Activated T-cell treated with anti-CD3 and anti-CD28 coated beads, Interleukin-2, amount 50 U/mL, for 24 hours (primary cell): ENCODE measurements around the gene ATP10B.

ENCODE experiments used
- DNase-seq: peaks from one replicate; pipeline ENCODE4 v3.0.0-alpha.2; 2020
- H3K27ac Mint-ChIP-seq: 2 replicates; pipeline ENCODE4 v1.8.0; 2020; ENCODE audit warnings: mild to moderate bottlenecking, mixed read lengths
- H3K27me3 Mint-ChIP-seq: 2 replicates; pipeline ENCODE4 v1.8.0; 2020; ENCODE audit warnings: mixed read lengths
- H3K36me3 Mint-ChIP-seq: 2 replicates; pipeline ENCODE4 v1.8.0; 2020; ENCODE audit warnings: low read depth, mixed read lengths
- H3K4me1 Mint-ChIP-seq: 2 replicates; pipeline ENCODE4 v1.8.0; 2020; ENCODE audit warnings: low read depth, mixed read lengths
- H3K4me3 Mint-ChIP-seq: 2 replicates; pipeline ENCODE4 v1.8.0; 2020; ENCODE audit warnings: mild to moderate bottlenecking, moderate library complexity, mixed read lengths
- H3K9me3 Mint-ChIP-seq: 2 replicates; pipeline ENCODE4 v1.8.0; 2020; ENCODE audit warnings: mixed read lengths

Gene ATP10B

GRCh38 chr5:160534914-160535313 lies 317.1 kb downstream of the ATP10B start:
- peaks cover 13% of the 10 kb centered on the region for H3K4me1 Mint-ChIP-seq
- H3K27me3 Mint-ChIP-seq = no peaks in the 10 kb centered on the region
- no peak for DNase-seq
- H3K36me3 Mint-ChIP-seq = no peaks in the 10 kb centered on the region
- no peak overlapping the region for H3K4me3 Mint-ChIP-seq
- no peaks in the 10 kb centered on the region for H3K9me3 Mint-ChIP-seq
- no peak overlapping the region for H3K27ac Mint-ChIP-seq

- Mint-ChIP-seq H3K36me3 (no peaks in the 10 kb centered on the region), H3K27me3 (no peaks in the 10 kb centered on the region), H3K4me3 (no peak overlapping the region), H3K9me3 (no peaks in the 10 kb centered on the region), H3K27ac (no peak overlapping the region), H3K4me1 (peaks cover 13% of the 10 kb centered on the region)
- no peak for DNase-seq
These were observed 317.9 kb downstream of the ATP10B start for GRCh38 chr5:160534125-160534524.

- DNase-seq = no peak
- H3K36me3 Mint-ChIP-seq = no peaks in the 10 kb centered on the region
- no peak overlapping the region for H3K27ac Mint-ChIP-seq
- H3K4me1 Mint-ChIP-seq = peaks cover 6% of the 10 kb centered on the region
- H3K27me3 Mint-ChIP-seq = peaks cover 5% of the 10 kb centered on the region
- H3K9me3 Mint-ChIP-seq = no peaks in the 10 kb centered on the region
- no peak overlapping the region for H3K4me3 Mint-ChIP-seq
These were observed 326.3 kb downstream of the ATP10B start for GRCh38 chr5:160525471-160526261.

- Mint-ChIP-seq H3K9me3 (no peaks in the 10 kb centered on the region), H3K36me3 (no peaks in the 10 kb centered on the region), H3K27ac (no peak overlapping the region), H3K4me3 (no peak overlapping the region), H3K4me1 (peaks cover 6% of the 10 kb centered on the region), H3K27me3 (peaks cover 5% of the 10 kb centered on the region)
- no peak for DNase-seq
These were observed 327.2 kb downstream of the ATP10B start for GRCh38 chr5:160524827-160525226.

- Mint-ChIP-seq H3K27me3 (peaks cover 5% of the 10 kb centered on the region), H3K4me1 (peaks cover 6% of the 10 kb centered on the region), H3K36me3 (no peaks in the 10 kb centered on the region), H3K9me3 (no peaks in the 10 kb centered on the region), H3K27ac (no peak overlapping the region), H3K4me3 (no peak overlapping the region)
- DNase-seq = no peak
These were observed 328.4 kb downstream of the ATP10B start for GRCh38 chr5:160523502-160524163.

- H3K36me3 Mint-ChIP-seq = no peaks in the 10 kb centered on the region
- peaks cover 6% of the 10 kb centered on the region for H3K4me1 Mint-ChIP-seq
- no peak overlapping the region for H3K27ac Mint-ChIP-seq
- H3K9me3 Mint-ChIP-seq = no peaks in the 10 kb centered on the region
- DNase-seq = no peak
- peaks cover 2% of the 10 kb centered on the region for H3K27me3 Mint-ChIP-seq
- H3K4me3 Mint-ChIP-seq = no peak overlapping the region
These were observed 330.7 kb downstream of the ATP10B start for GRCh38 chr5:160521392-160521663.

- no peak for DNase-seq
- H3K27ac Mint-ChIP-seq = no peak overlapping the region
These were observed 331.2 kb downstream of the ATP10B start for GRCh38 chr5:160520609-160521391.

GRCh38 chr5:160516696-160517530 lies 335.1 kb downstream of the ATP10B start:
- no peak overlapping the region for H3K4me3 Mint-ChIP-seq
- peaks cover 16% of the 10 kb centered on the region for H3K27me3 Mint-ChIP-seq
- DNase-seq = no peak
- H3K27ac Mint-ChIP-seq = no peak overlapping the region
- H3K4me1 Mint-ChIP-seq = peaks cover 7% of the 10 kb centered on the region
- H3K9me3 Mint-ChIP-seq = no peaks in the 10 kb centered on the region
- no peaks in the 10 kb centered on the region for H3K36me3 Mint-ChIP-seq

More at GRCh38 chr5:160520609-160521391, 331.2 kb downstream of the ATP10B start:
- Mint-ChIP-seq H3K4me3 (no peak overlapping the region), H3K36me3 (no peaks in the 10 kb centered on the region), H3K27me3 (peaks cover 2% of the 10 kb centered on the region), H3K9me3 (no peaks in the 10 kb centered on the region), H3K4me1 (peaks cover 5% of the 10 kb centered on the region)

GRCh38 chr5:160514866-160515265 lies 337.1 kb downstream of the ATP10B start:
- Mint-ChIP-seq H3K9me3 (no peaks in the 10 kb centered on the region), H3K27me3 (peaks cover 14% of the 10 kb centered on the region), H3K36me3 (no peaks in the 10 kb centered on the region), H3K4me3 (no peak overlapping the region), H3K4me1 (peaks cover 7% of the 10 kb centered on the region), H3K27ac (no peak overlapping the region)
- DNase-seq = no peak

- Mint-ChIP-seq H3K4me3 (no peak overlapping the region), H3K36me3 (no peaks in the 10 kb centered on the region), H3K9me3 (no peaks in the 10 kb centered on the region), H3K27me3 (peaks cover 14% of the 10 kb centered on the region), H3K27ac (no peak overlapping the region), H3K4me1 (peaks cover 10% of the 10 kb centered on the region)
- no peak for DNase-seq
These were observed 337.8 kb downstream of the ATP10B start for GRCh38 chr5:160514191-160514590.

GRCh38 chr5:160513485-160513884 lies 338.5 kb downstream of the ATP10B start:
- Mint-ChIP-seq H3K9me3 (no peaks in the 10 kb centered on the region), H3K36me3 (no peaks in the 10 kb centered on the region), H3K27me3 (peaks cover 14% of the 10 kb centered on the region), H3K4me1 (peaks cover 18% of the 10 kb centered on the region), H3K27ac (no peak overlapping the region), H3K4me3 (no peak overlapping the region)
- no peak for DNase-seq
